HG02943 (cell line): Measurements from ENCODE around the gene EVL.

Experiments
- ATAC-seq: cut with Tn5 transposase; IDR thresholded peaks from one replicate; pipeline ENCODE4 v1.9.1; 2021; ENCODE audit warnings: mild to moderate bottlenecking, low read depth, moderate library complexity; ENCODE audit not compliant: unreplicated experiment

The EVL gene

GRCh38 chr14:100142073-100143040 is 77.1 kb downstream of the EVL start:
- ATAC-seq = no peak

- no peak for ATAC-seq
Measured at GRCh38 chr14:100143523-100143922, 78.3 kb downstream of the EVL start.

GRCh38 chr14:100143934-100144333 is 78.7 kb downstream of the EVL start:
- ATAC-seq = no peak

- no peak for ATAC-seq
Measured at GRCh38 chr14:100144645-100144995, 79.4 kb downstream of the EVL start.

- no peak for ATAC-seq
Measured at GRCh38 chr14:100144996-100145646, 79.9 kb downstream of the EVL start.

DNA sequence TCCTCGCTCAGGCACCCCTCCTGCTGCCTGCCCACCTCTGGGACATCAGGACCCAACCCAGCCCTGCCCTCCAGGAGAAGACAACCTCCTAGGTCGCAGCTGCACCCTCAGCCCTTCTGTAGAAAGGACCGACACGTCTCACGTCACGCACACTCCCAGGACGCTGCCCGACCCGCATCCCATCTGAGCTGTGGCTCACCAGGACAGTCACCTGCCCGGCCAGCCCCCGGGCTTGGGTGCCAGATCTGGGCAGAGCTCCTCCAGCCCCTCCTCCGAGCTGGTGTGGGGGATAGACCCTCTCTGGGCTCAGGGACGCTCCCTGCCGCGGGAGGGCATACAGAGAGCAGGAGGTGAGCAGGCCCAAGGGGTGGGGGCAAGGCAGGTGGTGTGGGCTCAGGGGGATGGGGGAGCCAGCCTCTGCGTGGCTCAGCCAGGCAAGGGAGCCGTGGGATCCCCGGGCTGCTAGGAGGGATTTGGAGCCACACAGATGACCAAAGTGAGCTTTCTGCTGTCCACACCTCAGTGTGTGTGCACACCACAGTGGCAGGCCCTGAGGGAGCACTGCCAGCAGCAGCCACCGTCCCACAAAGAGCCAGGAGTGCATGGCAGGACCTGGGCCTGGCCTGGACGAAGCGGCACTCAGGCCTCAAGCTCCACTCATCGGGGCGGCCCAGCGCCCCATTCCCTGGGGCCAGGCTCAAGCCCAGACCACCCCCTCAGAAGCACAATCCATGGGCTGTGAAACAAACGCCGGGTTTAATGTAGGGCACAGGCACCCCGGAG is 80.7 kb downstream of the EVL start:
- no peak for ATAC-seq

DNA sequence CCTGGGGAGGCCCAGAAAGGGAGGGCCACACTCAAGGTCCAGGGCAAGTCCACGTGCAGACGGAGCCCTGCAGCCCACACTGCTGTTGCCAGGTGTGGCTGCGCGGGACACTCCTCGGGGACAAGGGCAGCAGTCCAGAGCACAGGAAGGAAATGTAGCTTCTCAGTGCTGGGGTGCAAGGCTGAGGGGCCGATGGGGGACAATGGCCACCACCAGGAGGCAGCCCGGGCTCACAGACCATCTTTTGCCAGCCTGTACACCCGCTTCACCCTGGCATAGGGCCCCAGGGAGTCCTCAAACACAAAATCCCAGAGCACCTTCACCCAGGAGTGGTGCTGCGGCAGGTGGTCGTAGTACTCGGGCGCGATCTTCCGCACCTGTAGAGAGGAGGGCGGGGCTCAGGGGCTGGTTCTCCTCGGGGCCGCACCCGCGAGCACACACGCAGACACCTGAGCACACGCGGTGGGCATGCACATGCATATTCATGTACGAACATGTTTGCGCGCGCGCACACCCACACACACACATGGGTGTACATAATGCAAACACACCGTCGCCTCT is 81.4 kb downstream of the EVL start:
- ATAC-seq = no peak

DNA sequence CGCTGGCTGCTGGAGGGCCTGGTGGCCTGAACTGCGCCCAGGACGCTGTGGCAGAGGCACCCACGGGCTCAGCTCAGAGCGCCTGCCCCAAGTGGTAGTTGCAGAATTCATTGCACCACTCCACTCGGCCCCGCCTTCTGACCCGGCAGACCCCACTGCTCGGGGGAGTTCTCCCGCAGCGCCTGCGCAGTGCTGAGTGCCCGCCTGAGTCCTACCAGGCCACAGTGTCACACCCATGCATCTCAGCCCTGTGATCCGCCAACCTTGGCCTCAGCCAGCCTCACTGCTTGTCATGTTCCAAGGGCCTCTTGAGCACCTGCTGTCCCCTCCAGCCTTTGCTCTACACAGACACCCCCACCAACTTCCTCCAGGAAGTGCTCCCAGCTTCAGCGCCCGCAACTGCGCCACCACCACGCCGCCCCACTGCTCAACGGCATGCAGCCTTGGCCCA is 82.0 kb downstream of the EVL start:
- ATAC-seq = no peak

DNA sequence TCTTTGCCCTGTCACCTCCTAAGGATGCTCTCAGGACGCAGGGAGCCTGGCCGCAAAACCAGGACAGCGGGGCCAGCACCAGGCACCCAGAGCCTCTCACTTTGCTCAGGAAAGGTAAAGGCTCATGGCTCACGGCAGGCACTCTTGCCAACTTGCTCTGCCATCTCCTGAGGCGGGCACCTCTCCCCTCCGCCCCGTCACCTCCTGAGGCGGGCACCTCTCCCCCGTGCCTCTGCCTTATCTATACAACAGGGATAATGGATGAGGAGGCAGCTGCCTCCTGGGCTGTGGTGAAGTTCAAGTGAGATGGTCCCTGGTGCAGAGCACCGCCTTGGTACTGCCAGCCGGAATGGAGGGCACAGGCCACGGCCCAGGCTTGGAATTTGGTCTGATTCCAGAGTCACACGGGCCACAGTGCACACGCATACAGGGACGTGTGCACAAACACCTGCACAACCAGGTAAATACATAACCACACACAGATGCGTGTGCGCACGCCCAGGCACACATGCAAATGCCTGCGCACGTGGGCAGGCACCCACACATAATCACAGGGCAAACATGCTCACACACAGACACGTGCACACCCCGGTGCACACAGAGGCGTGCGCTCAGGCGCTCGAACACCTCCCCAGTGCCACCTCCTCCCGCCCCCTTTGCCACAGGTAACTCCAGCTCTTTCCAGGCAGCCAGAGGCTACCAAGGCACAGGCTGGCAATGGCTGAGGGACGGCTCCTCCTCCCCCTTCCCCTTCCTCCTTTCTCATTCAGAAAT is 82.7 kb downstream of the EVL start:
- no peak for ATAC-seq

GRCh38 chr14:100148837-100149731 is 83.9 kb downstream of the EVL start:
- no peak for ATAC-seq

DNA sequence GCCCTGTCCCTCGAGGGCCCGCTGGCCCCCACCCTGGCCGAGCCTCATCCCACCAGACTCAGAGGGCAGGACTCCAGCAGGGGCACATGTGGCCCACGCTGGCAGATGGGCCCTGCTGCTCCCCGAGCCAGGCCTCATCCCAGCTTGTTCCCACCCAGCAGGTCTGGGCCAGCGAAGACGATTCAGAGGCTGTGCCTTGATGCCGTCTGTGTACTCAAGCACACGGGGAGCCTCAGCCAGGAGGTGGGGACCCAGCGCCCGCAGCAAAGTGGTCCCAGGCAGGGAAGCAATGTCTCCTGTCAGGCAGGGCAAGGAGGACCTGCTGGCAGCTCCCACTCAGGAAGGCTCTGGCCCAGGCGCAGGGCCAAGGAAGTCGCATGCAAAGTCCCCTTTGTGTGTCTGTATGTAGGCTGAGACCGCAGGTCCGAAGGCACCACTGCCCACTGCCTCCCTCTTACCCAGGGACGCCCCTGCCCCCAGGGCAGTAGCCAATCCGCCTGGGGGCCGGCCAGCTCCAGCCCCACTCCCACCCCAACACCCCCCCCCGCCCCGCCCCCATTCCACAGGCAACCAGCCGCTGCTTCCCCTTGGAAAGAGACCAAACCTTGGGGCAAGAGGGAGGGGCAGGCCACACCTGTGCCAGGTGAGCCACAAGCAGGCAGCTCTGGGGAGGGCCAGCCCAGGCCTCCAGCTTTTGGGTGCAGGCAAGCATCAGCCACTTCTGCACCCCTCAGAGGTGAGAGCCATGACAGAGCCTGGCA is 84.8 kb downstream of the EVL start:
- ATAC-seq = no peak

GRCh38 chr14:100150932-100151587 is 85.8 kb downstream of the EVL start:
- ATAC-seq = no peak

GRCh38 chr14:100152091-100152490 is 86.9 kb downstream of the EVL start:
- no peak for ATAC-seq

GRCh38 chr14:100153560-100153959 is 88.3 kb downstream of the EVL start:
- ATAC-seq = no peak

GRCh38 chr14:100155049-100155621 is 89.9 kb downstream of the EVL start:
- ATAC-seq = no peak

GRCh38 chr14:100155756-100156616 is 90.8 kb downstream of the EVL start:
- no peak for ATAC-seq
